ENCODE measurements around the gene DUOX1. TPM values are rescaled to one million over a fixed set of nuclear protein-coding genes. Genes with fewer than 3 reads are reported as not detected.
"Not testable (repeated sequence)": the region's sequence is repeated elsewhere in the genome, so short reads cannot be mapped to it uniquely, and the experiment has no call there.

DUOX1 gene
- 1 to 10 TPM; 1.5 to 4.2 (median 3.9) TPM for total RNA-seq

DNA sequence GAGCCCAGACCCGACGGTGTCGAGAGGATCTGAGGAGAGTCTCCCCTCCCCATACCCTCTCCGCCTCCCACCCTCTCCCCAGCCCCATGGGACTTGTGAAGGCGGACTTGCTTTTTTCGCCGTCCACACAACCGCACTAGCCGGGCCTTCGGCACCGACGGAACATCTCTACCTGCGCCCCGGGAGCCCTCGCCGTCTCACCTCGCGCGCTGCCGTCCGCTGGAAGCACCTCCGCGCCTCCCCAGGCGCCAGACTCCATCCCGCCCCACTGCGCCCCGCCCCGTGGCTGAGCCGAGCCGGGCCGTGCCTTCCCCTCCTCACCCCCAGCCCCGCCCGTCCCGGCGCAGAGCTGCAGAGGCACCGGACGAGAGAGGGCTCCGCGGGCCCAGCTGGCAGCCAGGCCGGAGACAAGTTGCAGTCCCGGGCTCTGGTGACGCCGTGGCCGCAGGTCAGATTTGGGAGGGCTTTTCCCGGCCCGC, at the start of gene DUOX1, which contains the start of gene DUOXA1:
Gene DUOX1, plus strand, starts transcription at position 344 of the 479 bp plus-strand sequence. CDS start 1,973 bp downstream, outside the sequence.
Gene DUOXA1, minus strand, starts transcription at position 229 of the 479 bp plus-strand sequence. CDS start 6,865 bp downstream, outside the sequence.
- Histone ChIP-seq H3K4me1 (peaks cover 0 to 21% (median 11%) of the 10 kb centered on the region in 4 donors), H3K27ac (peak within 1 kb of the TSS in 1 of 4 donors; percentile 51), H3K27me3 (peaks cover 0 to 66% of the 10 kb centered on the region in 2 donors), H3K9me3 (no peaks in the 10 kb centered on the region), H3K36me3 (no peaks in the 10 kb centered on the region), H3K4me3 (peak within 1 kb of the TSS; percentile 19 to 59 (median 41))
- DNase-seq (ENCODE audit: low spot score in 2 of 2), result no peak
- WGBS, 2 donors, result 1 to 5% methylated on average over 27 to 35 of the region's 46 CpGs
- no peak for TF ChIP-seq EP300 (IDR thresholded peaks at IDR 0.05)
- TF ChIP-seq, protein P1, sequence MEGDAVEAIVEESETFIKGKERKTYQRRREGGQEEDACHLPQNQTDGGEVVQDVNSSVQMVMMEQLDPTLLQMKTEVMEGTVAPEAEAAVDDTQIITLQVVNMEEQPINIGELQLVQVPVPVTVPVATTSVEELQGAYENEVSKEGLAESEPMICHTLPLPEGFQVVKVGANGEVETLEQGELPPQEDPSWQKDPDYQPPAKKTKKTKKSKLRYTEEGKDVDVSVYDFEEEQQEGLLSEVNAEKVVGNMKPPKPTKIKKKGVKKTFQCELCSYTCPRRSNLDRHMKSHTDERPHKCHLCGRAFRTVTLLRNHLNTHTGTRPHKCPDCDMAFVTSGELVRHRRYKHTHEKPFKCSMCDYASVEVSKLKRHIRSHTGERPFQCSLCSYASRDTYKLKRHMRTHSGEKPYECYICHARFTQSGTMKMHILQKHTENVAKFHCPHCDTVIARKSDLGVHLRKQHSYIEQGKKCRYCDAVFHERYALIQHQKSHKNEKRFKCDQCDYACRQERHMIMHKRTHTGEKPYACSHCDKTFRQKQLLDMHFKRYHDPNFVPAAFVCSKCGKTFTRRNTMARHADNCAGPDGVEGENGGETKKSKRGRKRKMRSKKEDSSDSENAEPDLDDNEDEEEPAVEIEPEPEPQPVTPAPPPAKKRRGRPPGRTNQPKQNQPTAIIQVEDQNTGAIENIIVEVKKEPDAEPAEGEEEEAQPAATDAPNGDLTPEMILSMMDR (IDR thresholded peaks at IDR 0.05), result no peak
- no peak for TF ChIP-seq POLR2A (IDR thresholded peaks at IDR 0.05)

DNA sequence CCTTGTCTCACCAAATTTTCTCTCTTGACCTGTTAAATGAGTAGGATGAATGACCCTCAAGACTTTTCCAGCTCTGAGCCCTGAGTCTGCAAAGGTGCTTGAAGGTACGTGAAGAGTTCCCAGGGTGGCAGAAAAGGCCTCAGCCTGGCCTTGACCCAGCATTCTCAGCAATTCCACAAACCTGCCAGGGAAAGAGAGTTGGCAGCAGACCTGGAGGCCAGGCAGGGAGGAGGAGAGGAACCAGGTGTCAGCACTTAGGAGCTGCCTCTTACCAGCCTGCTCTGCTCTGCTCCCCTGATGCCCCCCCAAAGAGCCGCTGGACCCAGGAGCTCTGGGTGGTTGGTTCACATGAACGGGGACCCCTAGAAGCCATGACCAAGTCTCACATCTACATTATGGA, 49.2 kb upstream of the DUOX1 start:
- not testable (repeated sequence) for H3K27me3 ChIP-seq; H3K27ac ChIP-seq; H3K4me1 ChIP-seq; H3K36me3 ChIP-seq; DNase-seq (ENCODE audit: low spot score in 2 of 2); H3K9me3 ChIP-seq; H3K4me3 ChIP-seq
- WGBS, 2 donors, result 89 to 100% methylated on average over 2 of the region's 3 CpGs

DNA sequence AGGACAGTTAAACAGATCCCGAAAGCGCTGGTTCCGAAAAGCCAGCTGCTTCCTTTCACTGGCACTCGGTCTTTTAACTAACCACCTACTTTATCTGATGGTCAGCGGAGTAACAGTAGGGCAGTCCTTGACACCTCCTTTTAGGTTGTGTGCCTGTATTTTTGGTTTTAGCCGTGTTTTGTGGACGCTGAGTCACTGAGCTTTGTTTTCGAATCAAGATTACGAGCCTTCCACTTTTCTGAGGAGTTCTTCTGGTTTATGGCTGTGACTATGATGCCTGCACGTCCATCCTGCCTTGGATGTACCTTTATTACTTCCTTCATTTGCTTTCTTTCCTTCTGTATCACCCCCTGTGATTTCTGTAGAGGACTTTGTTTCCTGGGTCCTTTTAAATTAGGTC, 47.4 kb upstream of the DUOX1 start:
- H3K36me3 ChIP-seq; H3K4me1 ChIP-seq; H3K27me3 ChIP-seq; DNase-seq (ENCODE audit: low spot score in 2 of 2); H3K9me3 ChIP-seq; H3K4me3 ChIP-seq; H3K27ac ChIP-seq: not testable (repeated sequence)
- 72 to 81% methylated on average over 6 to 9 of the region's 10 CpGs for WGBS, 2 donors

DNA sequence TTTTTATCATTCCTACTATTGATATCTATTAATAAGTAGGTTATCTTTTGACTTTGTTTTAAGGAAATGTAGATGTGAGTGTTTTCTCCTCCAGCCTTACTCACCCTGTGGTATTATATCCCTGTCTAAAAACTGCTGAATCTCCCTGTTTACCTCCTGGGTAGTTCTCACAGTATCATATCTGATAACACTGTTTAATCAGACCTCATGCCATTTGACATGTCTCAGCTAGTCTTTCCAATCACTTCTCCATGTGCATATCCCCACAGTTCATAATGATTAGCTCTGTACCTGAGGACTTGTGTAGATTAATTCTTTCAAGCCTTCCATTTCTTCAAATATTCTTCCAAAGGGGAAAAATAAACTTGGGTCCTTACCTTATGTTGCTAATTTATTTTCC, 46.6 kb upstream of the DUOX1 start:
- Histone ChIP-seq H3K4me1 (no peaks in the 10 kb centered on the region), H3K4me3 (no peak overlapping the region), H3K9me3 (no peaks in the 10 kb centered on the region), H3K27me3 (peaks cover 0 to 7% of the 10 kb centered on the region in 2 donors), H3K27ac (no peak overlapping the region), H3K36me3 (no peaks in the 10 kb centered on the region)
- TF ChIP-seq EP300 (IDR thresholded peaks at IDR 0.05) (no peak), POLR2A (IDR thresholded peaks at IDR 0.05) (no peak)
- TF ChIP-seq, protein P1 (IDR thresholded peaks at IDR 0.05), result no peak
- DNase-seq (ENCODE audit: low spot score in 2 of 2), result no peak

DNA sequence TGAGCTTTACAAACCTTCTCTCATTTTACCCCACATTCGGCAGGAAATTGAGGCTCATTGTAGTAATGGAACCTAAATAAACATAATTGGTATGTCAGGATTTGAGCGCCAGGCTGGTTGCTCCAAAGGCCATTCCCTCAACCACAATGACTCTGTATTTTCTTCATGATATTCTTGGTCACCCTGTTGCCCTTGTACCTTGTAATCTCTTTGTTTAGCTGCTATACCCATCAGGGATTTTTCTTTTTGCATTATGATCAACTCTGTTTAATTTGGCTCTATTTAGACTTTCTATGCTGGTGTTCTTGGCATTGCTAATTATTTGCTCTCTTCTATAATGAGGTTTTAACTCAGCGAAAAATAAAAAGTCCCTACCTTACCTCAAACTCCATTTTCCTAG, 45.6 kb upstream of the DUOX1 start:
- WGBS, 2 donors, result 76 to 84% methylated on average over 3 of the region's 3 CpGs
- Histone ChIP-seq H3K9me3 (no peaks in the 10 kb centered on the region), H3K4me3 (no peak overlapping the region), H3K4me1 (no peaks in the 10 kb centered on the region), H3K36me3 (no peaks in the 10 kb centered on the region), H3K27me3 (peaks cover 0 to 7% of the 10 kb centered on the region in 2 donors), H3K27ac (no peak overlapping the region)
- no peak for DNase-seq (ENCODE audit: low spot score in 2 of 2)
- TF ChIP-seq POLR2A (IDR thresholded peaks at IDR 0.05), result no peak
- TF ChIP-seq EP300 (IDR thresholded peaks at IDR 0.05), result no peak
- TF ChIP-seq, protein P1 (IDR thresholded peaks at IDR 0.05), result no peak

DNA sequence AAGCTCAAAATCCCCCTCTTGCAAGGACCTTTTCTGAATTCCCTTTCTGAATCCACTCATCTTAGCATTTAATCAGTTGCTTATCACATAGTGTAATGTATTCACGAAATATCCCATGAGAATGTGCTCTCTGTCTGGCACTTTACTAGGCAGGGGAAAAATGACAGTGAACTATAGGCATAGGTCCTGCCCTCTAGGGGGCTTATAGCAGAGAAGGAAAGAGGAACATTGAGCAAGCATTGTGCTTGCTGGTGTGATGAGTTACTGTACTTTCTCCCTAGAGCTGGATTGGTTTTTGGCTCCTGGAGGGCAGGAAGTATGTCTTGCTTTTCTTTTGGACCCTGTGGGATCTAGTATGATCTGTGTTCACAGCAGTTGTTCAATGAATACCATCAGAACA, 42.3 kb upstream of the DUOX1 start:
- H3K27ac ChIP-seq, result no peak overlapping the region
- H3K4me1 ChIP-seq, result no peaks in the 10 kb centered on the region
- H3K9me3 ChIP-seq, result no peaks in the 10 kb centered on the region
- H3K4me3 ChIP-seq, result no peak overlapping the region
- whole genome bisulfite sequencing, 2 donors, result 58 to 62% methylated on average over 1 of the region's 1 CpG
- no peaks in the 10 kb centered on the region for H3K36me3 ChIP-seq
- no peak for DNase-seq (ENCODE audit: low spot score in 2 of 2)
- H3K27me3 ChIP-seq, result peaks cover 0 to 10% of the 10 kb centered on the region in 2 donors
- TF ChIP-seq POLR2A (IDR thresholded peaks at IDR 0.05) (no peak), EP300 (IDR thresholded peaks at IDR 0.05) (no peak)

Data from tibial nerve (tissue), 4 donors.